K562 (cell line): Measurements from ENCODE around the gene DBT. TPM values are rescaled to one million over a fixed set of nuclear protein-coding genes. Genes with fewer than 3 reads are reported as not detected.
A peak's percentile ranks its signal among the peaks of the same experiment; 100 is the strongest.

Experiments
- AFF1 ChIP-seq, 2 experiments: fragments of 450-650 bp; IDR thresholded peaks; 2 replicates each; pipeline ENCODE4 v1.6.1; 2018; ENCODE audit warnings: mild to moderate bottlenecking in 2 of 2, low read depth in 1 of 2; ENCODE audit not compliant: partially characterized antibody in 2 of 2
- BRD4 ChIP-seq: fragments of 200-600 bp; sonication (generic); IDR thresholded peaks from 2 replicates; pipeline ENCODE4 v1.6.1; 2017; ENCODE audit warnings: inconsistent platforms
- BRF1 ChIP-seq: IDR thresholded peaks from 3 replicates; pipeline ENCODE4 v1.6.1; 2011; ENCODE audit warnings: borderline replicate concordance, mild to moderate bottlenecking; ENCODE audit not compliant: insufficient read length; ENCODE audit errors: extremely low read depth
- EZH2 ChIP-seq: IDR thresholded peaks from 2 replicates; pipeline ENCODE4 v1.6.1; 2012; ENCODE audit warnings: low read depth, mild to moderate bottlenecking, inconsistent platforms, low read length, borderline replicate concordance
- FOXA3 ChIP-seq, 2 experiments: fragments of 450-650 bp in 1 of 2; sonication (generic) in 1 of 2; formaldehyde crosslinking; IDR thresholded peaks in 1 of 2; conservative IDR thresholded peaks in 1 of 2; 2 replicates each; pipeline versions ENCODE4 v1.4.0 to v1.8.0; 2020 to 2022; ENCODE audit warnings: mild to moderate bottlenecking in 2 of 2, missing genetic modification reagents in 1 of 2
- GATAD2A ChIP-seq: fragments of 450-650 bp; IDR thresholded peaks from 2 replicates; pipeline ENCODE4 v1.6.1; 2017
- HNRNPLL ChIP-seq: fragments of 200-400 bp; formaldehyde crosslinking; IDR thresholded peaks from 2 replicates; pipeline ENCODE4 v1.6.1; 2017; ENCODE audit warnings: low read length, low read depth, mild to moderate bottlenecking; ENCODE audit not compliant: poor library complexity, severe bottlenecking
- ILF3 ChIP-seq: fragments of 450-650 bp; IDR thresholded peaks from 2 replicates; pipeline ENCODE4 v1.6.1; 2018; ENCODE audit warnings: antibody characterized with exemption, mild to moderate bottlenecking, moderate library complexity, borderline replicate concordance
- IRF9 ChIP-seq: fragments of 450-650 bp; IDR thresholded peaks from 2 replicates; pipeline ENCODE4 v1.6.1; 2016; ENCODE audit warnings: missing biosample characterization, missing genetic modification characterization
- KAT7 ChIP-seq: sonication (generic); formaldehyde crosslinking; IDR thresholded peaks from 2 replicates; pipeline ENCODE4 v1.8.0; 2022; ENCODE audit warnings: missing genetic modification reagents, mild to moderate bottlenecking, borderline replicate concordance
- KLF13 ChIP-seq: fragments of 450-650 bp; IDR thresholded peaks from 2 replicates; pipeline ENCODE4 v1.6.1; 2016; ENCODE audit warnings: missing genetic modification characterization, low read depth, mild to moderate bottlenecking, missing compliant biosample characterization, moderate library complexity, borderline replicate concordance
- LEF1 ChIP-seq: fragments of 450-650 bp; IDR thresholded peaks from 2 replicates; pipeline ENCODE4 v1.6.1; 2016; ENCODE audit warnings: mild to moderate bottlenecking
- MBD2 ChIP-seq: sonication (generic); IDR thresholded peaks from 2 replicates; pipeline ENCODE4 v1.6.1; 2016; ENCODE audit warnings: low read depth, borderline replicate concordance
- PCBP2 ChIP-seq: fragments of 200-400 bp; formaldehyde crosslinking; IDR thresholded peaks from 2 replicates; pipeline ENCODE4 v1.6.1; 2018; ENCODE audit warnings: low read length, low read depth, mild to moderate bottlenecking, moderate library complexity; ENCODE audit not compliant: poor library complexity, severe bottlenecking
- PHB2 ChIP-seq: fragments of 450-650 bp; IDR thresholded peaks from 2 replicates; pipeline ENCODE4 v1.6.1; 2017; ENCODE audit warnings: low read depth
- PRMT5 ChIP-seq: sonication (generic); formaldehyde crosslinking; IDR thresholded peaks from 2 replicates; pipeline ENCODE4 v1.5.0; 2020; ENCODE audit warnings: missing genetic modification reagents
- RFX5 ChIP-seq: IDR thresholded peaks from 2 replicates; pipeline ENCODE4 v1.6.1; 2011; ENCODE audit warnings: low read depth, mild to moderate bottlenecking, improper control_type of control experiment, low read length
- SNAPC5 ChIP-seq: fragments of 250-450 bp; sonication (Bioruptor Pico); IDR thresholded peaks from 2 replicates; pipeline ENCODE4 v1.8.0; 2021; ENCODE audit warnings: moderate library complexity, mild to moderate bottlenecking, inconsistent platforms
- SP2 ChIP-seq: IDR thresholded peaks from 2 replicates; pipeline ENCODE4 v1.6.1; 2011; ENCODE audit warnings: mild to moderate bottlenecking, low read depth, low read length, moderate library complexity; ENCODE audit not compliant: poor library complexity, severe bottlenecking; ENCODE audit errors: extremely low read depth
- SREBF2 ChIP-seq: sonication (generic); formaldehyde crosslinking; IDR thresholded peaks from 2 replicates; pipeline ENCODE4 v1.4.0; 2020; ENCODE audit warnings: mild to moderate bottlenecking, missing genetic modification reagents
- SRSF1 ChIP-seq: fragments of 200-400 bp; formaldehyde crosslinking; IDR thresholded peaks from 2 replicates; pipeline ENCODE4 v1.6.1; 2017; ENCODE audit warnings: mild to moderate bottlenecking, low read depth, low read length, moderate library complexity
- TARDBP ChIP-seq: fragments of 450-650 bp; IDR thresholded peaks from 2 replicates; pipeline ENCODE4 v1.6.1; 2016
- TCF3 ChIP-seq: sonication (generic); formaldehyde crosslinking; IDR thresholded peaks from 2 replicates; pipeline ENCODE4 v1.4.0; 2020; ENCODE audit warnings: mild to moderate bottlenecking, missing genetic modification reagents
- ZBTB7A ChIP-seq: IDR thresholded peaks from 2 replicates; pipeline ENCODE4 v1.6.1; 2011; ENCODE audit warnings: low read depth, mild to moderate bottlenecking, low read length, moderate library complexity, borderline replicate concordance; ENCODE audit not compliant: control insufficient read depth
- ZNF253 ChIP-seq: fragments of 250-450 bp; sonication (Bioruptor Pico); conservative IDR thresholded peaks from 2 replicates; pipeline ENCODE4 v1.6.1; 2021; ENCODE audit warnings: mild to moderate bottlenecking
- ZNF436 ChIP-seq: fragments of 250-450, 450-650 bp; sonication (Bioruptor Pico); formaldehyde crosslinking; IDR thresholded peaks from 2 replicates; pipeline ENCODE4 v1.7.0; 2020; ENCODE audit warnings: mild to moderate bottlenecking
- polyA plus RNA-seq, 8 experiments: library from polyadenylated mRNA; depleted of rRNA in 4 of 8; stranded (reverse) in 5 of 8; unstranded in 3 of 8; fragments of >200 nt; fragmentation: Nextera tagmentation in 2 of 8; fragmentation: Illumina TruSeq in 1 of 8; extraction: Ambion mirVana in 2 of 8; extraction: Trizol in 1 of 8; gene quantifications; 2 replicates each; pipeline versions ENCODE4 v1.2.1 to v1.2.3, GENCODE V29; 2011 to 2014; ENCODE audit warnings: inconsistent platforms in 1 of 8, missing spikeins in 1 of 8
- total RNA-seq, 7 experiments: library from RNA; depleted of rRNA in 6 of 7; stranded (reverse); fragments of >200 nt in 6 of 7; fragmentation: Illumina TruSeq in 2 of 7; extraction: Trizol in 2 of 7; gene quantifications; 2 replicates each; pipeline versions ENCODE4 v1.2.1 to v1.2.3, GENCODE V29; 2011 to 2021; ENCODE audit warnings: low replicate concordance in 1 of 7

Gene DBT
- total and polyA plus RNA-seq, 9 of the 15 experiments (the other 6 are each of a cell fraction or from before 2014, with no cell fraction given), result 2.7 to 13.5 (median 7.3) TPM

GRCh38 chr1:100246738-100247137 is 2.9 kb downstream of the DBT start (continued):
- no peak for TF ChIP-seq EZH2
- TF ChIP-seq PHB2, result no peak
- TF ChIP-seq MBD2, result no peak
- TF ChIP-seq ZNF436, result no peak
- no peak for TF ChIP-seq PRMT5 (CRISPR knock-in tag)
- TF ChIP-seq TARDBP, result no peak
- TF ChIP-seq GATAD2A, result no peak
- TF ChIP-seq SRSF1, result no peak
- 0 out of 2 replicates have a peak, but pooled peaks have one; percentile 20 for TF ChIP-seq TCF3
- no peak for TF ChIP-seq KAT7 (CRISPR knock-in tag)
- no peak for TF ChIP-seq RFX5
- no peak for TF ChIP-seq ILF3
- TF ChIP-seq FOXA3 (CRISPR knock-in tag; conservative IDR thresholded peaks at IDR 0.05 in 1 of 2, IDR thresholded peaks at IDR 0.05 in 1 of 2), result no peak
- no peak for TF ChIP-seq SNAPC5 (CRISPR knock-in tag)
- TF ChIP-seq IRF9 (tag), result no peak
- no peak for TF ChIP-seq BRF1
- peak in 1 of 2 experiments; percentile 56 for TF ChIP-seq AFF1 (IDR thresholded peaks at IDR 0.05; ENCODE audit: low read depth in 1 of 2, partially characterized antibody in 2 of 2)
- no peak for TF ChIP-seq PCBP2
- no peak for TF ChIP-seq SP2
- no peak for TF ChIP-seq HNRNPLL
- no peak for TF ChIP-seq ZNF253 (CRISPR knock-in tag)
- no peak for TF ChIP-seq BRD4
- 0 out of 2 replicates have a peak, but pooled peaks have one; percentile 34 for TF ChIP-seq LEF1
- TF ChIP-seq KLF13, result no peak
- no peak for TF ChIP-seq SREBF2 (CRISPR knock-in tag)
- TF ChIP-seq ZBTB7A, result no peak
